ENCODE data around the gene CPNE9.

CPNE9 gene

DNA sequence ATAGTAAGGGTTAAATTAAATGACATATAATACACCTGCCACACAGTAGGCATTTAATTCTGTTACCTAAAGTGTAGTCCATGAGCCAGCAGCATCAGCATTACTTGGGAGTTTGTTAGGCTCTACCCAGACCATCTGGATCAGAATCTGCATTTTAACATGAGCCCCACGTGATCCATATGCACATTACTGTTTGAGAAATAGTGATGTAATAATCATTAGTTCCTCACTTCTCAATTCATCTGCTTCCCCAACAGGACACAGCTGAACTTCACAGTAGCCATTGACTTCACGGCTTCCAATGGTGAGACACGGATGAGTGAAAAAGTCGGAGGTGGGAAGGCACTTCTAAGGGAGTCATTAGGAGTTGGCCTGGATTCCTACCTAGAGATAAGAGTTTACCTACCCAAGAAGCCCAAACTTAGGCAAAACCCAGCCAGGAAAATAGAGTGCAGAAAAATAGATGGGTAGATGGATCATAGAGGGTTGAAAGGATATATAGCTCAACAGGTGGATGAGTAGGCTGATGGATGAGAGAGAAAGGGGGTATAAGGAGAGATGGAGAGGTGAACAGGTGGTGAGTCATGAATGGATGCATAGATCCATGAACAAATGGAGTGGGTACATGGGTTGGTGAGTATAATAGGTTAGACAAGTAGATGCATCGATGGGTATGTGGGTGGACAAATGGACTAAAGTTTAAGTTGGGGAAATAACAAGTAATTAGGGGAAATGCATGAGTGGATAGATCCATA, 13.3 kb downstream of the CPNE9 start:
- no peak for DNase-seq

DNA sequence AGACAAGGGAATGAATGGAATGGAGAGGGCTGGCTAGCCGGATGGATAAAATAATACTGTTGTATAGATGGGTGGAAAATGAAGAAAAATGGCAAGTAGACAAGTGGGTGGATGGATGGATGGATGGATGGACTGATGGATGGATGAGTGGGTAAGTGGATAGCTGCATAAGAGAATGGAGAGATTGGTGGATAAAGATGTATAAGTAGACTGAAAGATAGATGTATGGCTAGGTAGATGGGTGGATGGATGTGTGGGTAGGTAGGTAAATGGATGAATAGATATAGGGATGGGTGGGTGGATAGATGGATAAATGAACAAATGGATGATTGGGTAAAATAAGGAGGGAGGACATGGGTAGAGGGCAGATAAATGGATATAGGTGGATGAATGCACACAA, 13.9 kb downstream of the CPNE9 start:
- DNase-seq, result no peak

DNA sequence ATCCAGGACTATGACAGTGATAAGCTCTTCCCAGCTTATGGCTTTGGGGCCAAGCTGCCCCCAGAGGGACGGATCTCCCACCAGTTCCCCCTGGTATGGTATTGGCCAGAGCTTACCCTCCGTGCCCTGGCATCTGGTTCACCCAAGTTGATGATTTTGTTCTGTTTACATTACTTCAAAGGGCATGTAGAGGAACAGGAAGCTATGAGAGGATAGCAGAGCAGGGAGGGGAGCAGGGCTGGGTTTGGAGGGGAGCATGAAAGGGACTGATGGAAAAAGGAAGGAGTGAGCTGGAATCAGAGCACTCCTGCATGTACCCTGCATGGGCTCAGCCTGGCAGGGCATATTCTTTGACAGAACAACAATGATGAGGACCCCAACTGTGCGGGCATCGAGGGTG, 14.5 kb downstream of the CPNE9 start:
- no peak for DNase-seq

DNA sequence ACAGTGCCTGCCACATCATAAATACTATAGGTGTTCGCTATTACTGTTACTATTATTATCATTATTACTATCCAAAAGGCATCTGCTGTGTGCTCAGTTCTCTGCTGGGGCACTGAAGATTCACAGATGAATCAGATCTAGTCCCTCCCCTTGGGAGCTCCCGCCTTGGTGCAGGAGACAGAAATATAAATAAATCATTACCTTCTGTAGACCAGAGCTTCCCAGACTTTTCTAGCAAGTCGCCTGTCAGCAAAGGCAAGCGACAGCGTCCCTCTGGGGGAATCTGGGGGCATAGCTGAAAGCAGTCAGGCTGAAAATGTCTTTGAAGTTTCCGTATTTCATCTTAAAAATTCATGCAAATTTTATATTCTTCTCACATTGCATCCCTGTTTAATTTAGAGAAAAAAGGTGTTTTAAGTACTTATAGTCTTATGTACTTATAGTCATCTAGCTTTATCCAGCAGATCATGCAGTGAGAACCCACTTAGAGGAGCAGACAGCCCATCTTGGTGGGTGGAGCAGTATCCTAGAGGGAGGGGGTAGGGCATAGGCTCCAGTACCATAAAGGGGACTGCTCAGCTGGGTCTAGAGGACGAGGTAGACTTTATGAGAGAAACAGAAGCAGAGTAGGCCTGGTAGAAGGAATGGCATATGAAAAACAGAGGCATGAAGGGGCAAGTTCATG, 17.5 kb downstream of the CPNE9 start:
- no peak for DNase-seq

DNA sequence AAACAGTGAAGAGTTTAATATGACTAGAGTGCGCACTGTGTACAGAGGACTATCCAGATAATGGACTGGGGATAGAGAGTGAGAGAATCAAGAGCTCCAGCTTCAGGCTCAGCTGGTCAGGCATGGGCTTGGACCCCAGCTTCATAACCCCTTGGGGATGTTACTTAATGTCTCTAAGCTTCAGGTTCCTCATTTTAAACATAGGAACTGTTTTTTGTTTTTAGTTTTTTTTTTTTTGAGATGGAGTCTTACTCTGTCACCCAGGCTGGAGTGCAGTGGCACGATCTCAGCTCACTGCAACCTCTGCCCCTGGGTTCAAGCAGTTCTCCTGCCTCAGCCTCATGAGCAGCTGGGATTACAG, 18.0 kb downstream of the CPNE9 start:
- DNase-seq, result no peak

DNA sequence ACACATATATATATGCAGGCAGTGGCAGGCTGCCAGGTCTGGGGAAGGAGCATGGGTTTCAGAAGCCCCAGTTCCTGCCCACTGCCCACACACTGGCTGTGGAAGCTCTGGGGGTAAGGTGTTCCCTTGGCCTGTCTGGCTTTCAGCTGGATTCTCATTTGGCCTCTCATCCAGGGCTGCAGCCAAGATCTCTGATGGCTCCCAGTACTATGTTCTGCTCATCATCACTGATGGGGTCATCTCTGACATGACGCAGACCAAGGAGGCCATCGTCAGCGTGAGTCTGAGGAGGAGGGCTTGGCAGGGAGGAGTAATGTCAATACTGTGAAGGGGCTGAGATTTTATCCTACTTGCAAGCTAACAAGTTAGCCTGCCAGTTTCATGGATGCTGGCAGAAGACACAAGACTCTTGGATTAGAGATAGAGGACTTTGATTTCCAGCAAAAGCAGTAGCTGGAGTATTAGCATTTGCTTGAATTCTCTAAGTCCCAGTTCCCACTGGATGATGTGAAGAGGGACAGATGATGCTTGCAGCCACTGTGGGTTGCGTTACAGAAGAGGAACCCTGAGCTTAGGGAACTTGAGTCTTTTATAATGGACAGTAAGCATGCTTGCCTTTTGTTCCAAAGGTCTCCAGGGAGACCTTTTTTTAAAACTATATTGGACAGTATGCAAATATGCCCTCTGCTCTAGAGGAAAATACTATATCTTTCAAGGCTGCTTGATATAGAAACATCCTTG, 22.3 kb downstream of the CPNE9 start:
- DNase-seq, result no peak

DNA sequence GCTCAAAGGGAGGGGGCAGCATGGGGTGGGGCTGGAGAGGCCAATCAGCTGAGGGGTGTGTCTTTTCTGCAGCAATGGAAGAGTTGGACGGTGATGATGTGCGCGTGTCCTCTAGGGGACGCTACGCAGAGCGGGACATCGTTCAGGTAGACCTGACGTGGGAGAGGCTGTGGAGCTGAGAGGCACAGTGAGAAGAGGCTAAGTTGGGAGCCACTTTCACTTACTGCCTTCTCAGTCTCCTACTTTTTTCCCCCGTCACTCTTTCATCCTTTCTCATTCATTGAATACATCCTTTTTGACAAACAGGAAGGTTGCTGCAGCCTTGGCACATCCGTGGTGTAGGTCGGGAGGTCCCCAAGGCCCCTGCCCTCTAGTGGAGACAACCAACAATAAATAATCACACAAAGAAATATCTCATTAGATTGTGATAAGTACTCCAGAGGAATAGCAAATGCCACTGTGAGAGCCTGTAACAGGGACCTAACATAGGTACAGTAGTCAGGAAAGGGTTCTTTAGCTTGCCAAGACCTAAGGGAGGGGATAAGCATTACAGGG, 23.5 kb downstream of the CPNE9 start:
- peak; percentile 21 to 52 for DNase-seq

DNA sequence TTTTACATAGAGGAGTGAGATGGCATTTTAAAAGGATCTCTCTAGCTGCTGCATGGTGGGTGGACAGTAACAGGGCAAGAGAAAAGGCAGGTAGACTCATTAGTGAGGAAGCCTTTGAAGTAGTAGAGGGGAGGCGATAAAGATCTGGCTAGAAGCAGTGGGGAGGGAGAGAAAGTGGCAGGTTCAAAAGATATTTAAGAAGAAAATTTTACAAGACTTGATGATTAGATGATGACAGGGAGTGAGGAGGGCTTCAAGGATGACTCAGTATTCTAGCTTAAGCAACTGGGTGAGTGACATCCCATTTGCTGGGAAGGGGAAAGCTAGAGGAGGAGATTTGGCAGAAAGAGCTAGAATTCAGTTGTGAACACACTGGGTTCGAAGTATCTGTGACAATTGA, 24.1 kb downstream of the CPNE9 start:
- DNase-seq, result no peak

DNA sequence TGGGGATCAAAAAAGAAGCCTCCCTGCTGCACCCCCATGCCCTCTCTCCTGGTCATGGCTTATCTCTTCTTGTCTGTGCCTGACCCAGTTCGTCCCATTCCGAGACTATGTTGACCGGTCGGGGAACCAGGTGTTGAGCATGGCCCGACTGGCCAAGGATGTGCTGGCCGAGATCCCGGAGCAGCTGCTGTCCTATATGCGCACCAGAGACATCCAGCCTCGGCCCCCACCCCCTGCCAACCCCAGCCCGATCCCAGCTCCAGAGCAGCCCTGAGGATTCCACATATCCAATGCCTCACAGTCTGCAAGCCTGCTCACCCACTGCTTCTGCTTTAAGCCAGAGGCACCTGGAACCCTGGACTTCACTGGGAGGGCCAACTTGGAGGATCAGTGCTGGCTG, 25.8 kb downstream of the CPNE9 start:
- no peak for DNase-seq

DNA sequence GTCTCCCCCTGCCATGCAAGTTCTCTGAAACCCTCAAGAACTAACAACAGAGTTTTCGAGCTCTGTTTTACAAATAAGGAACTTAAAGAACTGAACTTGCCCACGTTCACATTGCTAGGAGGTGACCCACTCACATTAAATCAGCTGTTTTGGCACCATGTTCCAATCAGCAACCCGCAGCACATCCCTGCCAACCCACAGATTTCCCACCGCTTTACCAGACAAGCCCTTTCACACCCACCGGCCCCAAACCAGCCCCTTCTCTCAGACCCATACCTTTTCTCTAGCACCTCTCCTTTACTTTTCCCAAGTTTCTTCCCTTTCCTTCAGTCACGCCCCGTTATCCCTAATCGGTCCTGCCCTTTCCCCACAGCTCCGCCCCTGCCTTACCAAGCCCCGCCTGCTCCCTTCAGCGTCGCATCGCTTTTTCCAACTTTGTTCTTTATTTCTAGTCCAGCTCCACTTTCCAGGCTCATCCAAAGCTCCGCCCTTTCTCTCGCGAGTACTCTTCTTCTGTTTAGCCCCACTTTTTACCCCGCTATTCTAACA, 27.1 kb downstream of the CPNE9 start:
- DNase-seq, result no peak

DNA sequence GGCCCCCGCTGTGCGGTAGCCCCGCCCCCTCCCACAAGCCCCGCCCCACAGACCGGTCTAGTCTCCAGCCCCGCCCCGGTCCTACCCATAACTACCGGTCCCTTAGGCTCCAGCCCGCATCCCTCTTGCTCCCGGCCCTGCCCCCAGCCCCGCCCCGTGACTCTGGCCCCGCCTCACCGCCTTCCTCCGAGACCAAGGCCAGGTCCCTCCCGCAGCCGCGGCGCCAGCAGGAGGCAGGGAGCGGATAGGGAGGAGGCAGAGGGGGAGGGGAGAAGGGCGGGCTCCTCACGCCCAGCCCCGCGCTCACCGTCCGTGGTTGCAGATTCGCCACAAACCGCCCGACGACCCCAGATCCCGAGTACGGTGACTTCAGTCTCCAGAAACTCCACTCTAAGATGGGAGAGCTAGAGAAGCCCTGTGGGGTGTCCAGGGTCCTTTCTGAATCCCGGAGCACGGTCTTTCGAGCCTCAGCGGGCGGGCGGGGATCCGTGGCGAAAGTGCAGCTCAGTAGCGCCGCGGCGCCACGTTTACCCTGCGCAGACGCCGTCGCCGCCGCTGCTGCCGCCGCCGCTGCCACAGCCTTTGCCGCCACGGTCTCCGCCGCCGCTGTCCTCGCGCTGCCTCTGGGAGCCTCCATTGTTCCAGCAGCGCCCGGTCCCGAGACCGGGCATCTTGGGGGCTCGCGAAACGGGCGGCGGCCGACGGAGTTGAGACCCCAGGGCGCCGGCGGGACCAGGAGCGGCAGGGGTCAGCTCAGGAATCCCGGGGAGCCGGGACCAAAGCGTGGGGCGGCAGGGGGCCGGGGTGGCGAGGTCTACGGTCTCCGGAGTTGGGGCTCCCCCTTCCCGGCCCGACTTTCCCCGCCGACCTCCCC, 27.8 kb downstream of the CPNE9 start, which contains the start of gene BRPF1:
Gene BRPF1, plus strand, starts transcription at position 530 of the 874 bp plus-strand sequence. CDS start 2,406 bp downstream, outside the sequence.
- DNase-seq, result peak; percentile 95 to 97

DNA sequence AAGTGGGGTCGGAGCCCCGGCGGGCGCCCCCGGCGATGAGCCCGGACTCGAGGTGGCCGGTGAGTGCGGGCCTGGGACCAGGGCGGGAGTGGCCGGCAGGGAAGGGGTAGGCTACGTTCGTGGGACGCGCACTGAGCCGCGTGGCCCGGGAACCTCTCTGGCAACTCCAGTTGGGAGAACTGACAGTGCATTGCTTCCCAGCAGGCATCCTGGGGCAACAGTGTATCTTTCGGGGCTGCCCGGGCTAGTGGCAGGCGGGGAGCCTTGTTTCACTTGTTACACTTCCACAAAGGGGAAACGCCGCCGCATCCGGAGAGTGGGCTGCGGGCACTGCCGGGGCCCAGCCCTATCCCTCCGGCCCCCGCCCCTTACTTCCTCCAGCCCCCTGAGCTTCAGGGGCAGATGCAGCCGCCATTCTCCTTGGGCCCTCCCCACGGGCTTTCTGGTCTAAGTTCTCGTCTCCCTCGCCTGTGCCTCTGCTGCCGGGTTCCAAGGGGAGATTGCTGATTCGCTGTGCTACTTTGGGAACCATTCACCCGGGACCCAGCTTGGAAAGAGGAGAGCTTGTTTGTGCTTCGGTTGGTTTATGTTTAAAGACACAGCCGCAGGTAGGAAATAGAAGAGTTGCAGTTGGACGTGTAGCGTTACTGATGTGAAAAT, 28.6 kb downstream of the CPNE9 start:
- no peak for DNase-seq

DNA sequence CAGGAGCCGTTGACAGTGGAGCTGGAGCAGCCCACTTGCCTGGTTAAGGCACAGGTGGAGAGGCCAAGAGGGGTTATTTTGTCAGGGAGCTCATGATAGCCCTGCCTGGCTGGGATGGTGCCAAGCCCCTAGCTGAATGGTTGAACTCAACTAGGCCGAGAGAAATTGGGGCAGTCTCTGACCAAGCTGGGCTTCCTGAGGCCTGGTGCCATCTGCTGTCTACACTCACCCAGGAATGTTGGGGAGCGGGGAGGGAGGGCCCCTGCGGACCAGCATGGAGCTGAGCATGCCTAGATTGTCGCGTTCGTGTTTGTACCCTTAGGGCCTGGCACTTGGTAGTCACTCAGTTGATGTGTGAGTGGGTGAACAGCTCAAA, 29.1 kb downstream of the CPNE9 start:
- no peak for DNase-seq

DNA sequence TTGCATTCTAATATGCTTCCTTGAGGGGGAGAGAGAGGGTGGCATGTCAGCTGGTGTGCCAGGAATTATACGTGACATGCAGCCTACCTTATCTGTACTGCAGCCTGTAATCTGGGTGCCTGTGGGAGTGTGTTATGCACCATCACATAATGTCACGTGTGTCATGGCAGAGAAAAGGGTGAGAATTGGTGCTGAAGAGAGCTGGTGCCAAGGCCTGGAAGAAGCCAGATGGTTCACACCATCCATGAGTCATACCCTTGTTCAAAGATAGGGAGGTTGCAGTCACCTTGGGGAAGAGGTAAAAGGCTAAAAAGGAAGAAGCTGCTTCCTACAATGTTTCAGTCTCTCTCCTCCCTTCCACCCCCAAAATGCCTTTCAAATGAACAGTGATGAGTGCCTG, 33.2 kb downstream of the CPNE9 start:
- no peak for DNase-seq

DNA sequence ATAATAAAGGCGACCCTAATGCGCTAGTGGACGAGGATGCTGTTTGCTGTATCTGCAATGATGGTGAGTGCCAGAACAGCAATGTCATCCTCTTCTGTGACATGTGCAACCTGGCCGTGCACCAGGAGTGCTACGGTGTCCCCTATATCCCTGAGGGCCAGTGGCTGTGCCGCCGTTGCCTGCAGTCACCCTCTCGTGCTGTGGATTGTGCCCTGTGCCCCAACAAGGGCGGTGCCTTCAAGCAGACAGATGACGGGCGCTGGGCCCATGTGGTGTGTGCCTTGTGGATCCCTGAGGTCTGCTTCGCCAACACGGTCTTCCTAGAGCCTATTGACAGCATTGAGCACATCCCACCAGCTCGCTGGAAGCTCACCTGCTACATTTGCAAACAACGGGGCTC, 35.5 kb downstream of the CPNE9 start:
- DNase-seq, result no peak

DNA sequence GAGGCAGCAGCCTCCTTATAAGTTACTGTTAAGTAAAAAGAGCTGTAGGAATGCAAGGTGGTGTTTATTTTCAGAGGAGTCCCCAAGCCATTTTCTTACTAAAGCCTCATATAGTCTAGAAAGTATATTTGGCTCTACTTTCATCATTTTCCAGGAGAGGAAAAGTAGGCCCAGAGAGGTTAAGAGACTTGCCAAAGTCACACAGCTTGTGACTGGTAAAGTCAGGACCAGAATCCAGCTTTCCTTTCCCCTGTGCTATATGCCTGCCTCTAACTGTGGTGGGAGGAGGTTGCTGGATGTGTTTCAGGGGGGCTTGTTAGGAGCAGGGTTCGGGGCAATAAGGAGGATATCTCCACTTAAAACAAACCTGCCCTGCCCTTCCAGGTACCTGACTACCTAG, 38.9 kb downstream of the CPNE9 start:
- DNase-seq, result no peak

DNA sequence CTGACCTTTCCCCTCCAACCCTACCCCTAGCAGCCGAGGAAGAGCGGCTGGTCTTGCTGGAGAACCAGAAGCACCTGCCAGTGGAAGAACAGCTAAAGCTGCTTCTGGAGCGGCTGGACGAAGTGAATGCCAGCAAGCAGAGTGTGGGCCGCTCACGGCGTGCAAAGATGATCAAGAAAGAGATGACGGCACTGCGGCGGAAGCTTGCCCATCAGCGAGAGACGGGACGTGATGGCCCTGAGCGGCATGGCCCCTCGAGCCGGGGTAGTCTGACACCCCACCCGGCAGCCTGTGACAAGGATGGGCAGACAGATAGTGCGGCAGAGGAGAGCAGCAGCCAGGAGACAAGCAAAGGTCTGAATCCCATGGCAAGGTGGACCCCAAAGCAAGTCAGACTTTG, 39.9 kb downstream of the CPNE9 start:
- DNase-seq, result no peak

DNA sequence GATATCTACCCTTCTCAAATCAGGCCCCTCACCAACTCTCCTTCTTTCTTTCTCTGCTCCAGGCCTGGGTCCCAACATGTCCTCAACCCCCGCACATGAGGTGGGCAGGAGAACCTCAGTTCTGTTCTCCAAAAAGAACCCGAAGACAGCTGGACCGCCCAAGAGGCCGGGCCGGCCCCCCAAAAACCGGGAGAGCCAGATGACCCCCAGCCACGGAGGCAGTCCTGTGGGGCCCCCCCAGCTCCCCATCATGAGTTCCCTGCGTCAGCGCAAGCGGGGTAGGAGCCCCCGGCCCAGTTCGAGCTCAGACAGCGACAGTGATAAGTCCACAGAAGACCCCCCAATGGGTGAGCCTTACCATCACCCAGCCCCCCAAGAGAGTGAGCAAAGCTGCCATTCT, 40.5 kb downstream of the CPNE9 start:
- no peak for DNase-seq

DNA sequence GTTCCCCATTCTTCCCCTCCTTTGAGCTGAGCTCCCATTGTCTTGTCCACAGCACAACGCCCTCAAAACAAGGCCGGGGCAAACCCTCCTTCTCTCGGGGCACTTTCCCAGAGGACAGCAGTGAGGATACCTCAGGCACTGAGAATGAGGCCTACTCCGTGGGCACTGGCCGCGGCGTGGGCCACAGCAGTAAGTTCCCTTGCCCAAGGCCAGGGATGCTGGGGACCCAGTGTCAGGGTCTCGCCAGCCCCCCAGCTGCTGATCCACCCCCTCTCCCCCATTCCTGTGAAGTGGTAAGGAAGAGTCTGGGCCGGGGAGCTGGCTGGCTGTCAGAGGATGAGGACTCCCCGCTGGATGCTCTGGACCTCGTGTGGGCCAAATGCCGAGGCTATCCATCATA, 41.9 kb downstream of the CPNE9 start:
- no peak for DNase-seq

DNA sequence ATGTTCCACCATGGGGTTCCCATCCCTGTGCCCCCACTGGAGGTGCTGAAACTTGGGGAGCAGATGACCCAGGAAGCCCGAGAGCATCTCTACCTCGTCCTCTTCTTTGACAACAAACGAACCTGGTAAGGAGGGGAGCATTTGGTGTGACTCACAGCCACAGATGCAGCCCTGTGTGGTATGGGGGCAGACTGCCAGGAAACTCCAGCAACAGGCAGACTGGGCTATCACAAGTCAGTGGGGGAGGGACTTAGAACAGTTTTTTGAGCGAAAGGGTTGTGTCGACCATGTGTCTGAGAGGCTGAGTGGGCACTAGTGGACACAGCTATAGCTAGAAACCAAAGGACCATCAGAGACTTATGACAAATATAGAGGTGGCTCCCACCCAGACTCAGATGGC, 42.7 kb downstream of the CPNE9 start:
- no peak for DNase-seq

DNA sequence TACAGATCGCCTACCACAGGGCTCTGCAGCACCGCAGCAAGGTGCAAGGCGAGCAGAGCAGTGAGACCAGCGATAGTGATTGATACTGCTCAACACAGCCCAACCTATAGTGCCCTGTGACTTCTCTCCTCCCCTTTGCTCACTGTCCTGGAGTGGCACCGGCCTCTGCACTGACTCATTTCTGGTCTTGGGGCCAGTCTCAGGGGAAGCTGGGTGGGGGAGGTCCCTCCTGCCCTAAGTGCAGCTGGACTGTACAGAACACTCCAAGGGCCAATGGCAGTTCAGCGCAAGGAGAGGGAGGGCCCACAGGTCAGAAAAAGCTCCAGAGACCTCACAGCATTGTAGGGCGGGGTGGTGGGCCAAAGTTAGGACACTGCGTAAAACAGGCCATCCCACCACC, 43.6 kb downstream of the CPNE9 start:
- DNase-seq, result no peak

DNA sequence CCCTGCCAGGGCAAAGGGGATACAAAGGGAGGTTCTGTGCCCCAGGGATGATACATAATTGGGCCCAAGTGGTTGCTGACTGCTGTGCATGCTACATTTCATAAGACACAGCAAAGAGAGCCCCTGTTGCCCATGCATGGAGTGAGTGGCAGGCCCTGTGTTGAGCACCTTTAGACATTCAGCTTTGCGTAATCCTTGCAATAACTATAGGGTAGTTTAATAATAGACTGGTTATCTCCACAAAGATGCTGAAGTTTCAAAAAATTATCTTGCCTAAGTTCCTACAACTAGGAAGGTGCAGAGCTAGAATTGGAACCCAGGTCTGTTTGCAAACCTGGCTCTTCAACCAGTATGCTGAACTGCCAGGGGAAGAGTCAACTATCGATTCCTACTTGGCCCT, 44.4 kb downstream of the CPNE9 start:
- no peak for DNase-seq

All from NCI-H524 (cell line).